NCI-H2196 (cell line): ENCODE data around the gene POC1B.

Experiments
- DNase-seq: peaks from one replicate; lab custom pipeline; 2025; ENCODE audit not compliant: unreplicated experiment; lab: John Stamatoyannopoulos, UW

Gene POC1B

DNA sequence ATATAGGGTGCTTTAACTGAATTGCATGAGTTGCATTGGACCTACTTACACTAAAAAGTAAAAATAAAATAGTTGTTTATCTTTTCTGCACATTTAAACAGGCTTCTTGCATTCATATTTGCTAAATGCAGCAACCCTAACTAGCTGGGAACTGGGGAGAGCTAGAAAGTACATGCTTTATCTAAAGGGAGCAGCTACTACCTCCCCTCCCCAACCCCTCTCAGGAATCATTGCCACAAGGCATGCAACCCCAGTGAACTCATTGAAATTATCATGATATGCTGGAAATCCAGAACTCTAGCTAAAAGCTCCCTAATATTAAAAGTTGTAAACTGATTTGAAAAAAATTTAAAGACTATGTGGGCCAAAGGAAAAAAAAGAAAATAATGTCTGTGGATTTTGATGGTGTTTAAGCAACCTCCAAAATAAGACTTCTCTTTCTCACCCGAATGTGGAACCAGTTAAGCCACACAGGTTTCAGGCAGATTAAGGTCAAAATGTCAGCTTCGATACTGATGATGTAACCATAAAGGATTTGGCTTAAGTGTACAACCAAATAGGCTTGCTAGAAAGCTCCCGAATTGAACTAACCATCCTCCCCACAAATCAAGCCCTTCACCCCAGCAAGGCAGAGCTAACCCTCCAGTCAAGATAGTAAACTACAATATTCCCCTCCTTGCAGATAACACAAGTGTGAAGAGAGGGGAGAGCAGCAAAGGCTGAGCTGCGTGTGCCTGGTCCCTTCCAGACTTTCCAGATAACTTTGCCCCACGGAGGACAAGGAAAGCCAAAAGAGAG, 13.8 kb upstream of the POC1B start:
- no peak for DNase-seq

DNA sequence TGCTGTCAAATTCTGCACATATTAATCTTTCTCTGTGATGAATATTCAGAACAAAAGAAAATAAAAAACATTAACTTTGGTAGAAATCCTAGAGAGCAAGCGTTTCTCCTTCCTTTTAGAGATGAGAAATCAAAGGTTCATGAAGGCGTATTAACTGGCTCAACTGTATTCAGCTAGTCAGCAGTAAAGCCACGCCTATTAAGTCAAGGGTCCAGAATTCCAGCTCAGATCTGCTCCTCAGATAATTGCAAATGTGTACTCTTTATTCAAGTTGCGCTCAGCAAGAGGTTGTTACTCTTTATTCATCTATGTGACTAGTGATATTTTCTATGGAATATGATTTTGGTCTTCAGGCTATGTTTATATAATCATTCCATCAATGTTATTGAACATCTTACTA, 13.1 kb upstream of the POC1B start:
- no peak for DNase-seq

DNA sequence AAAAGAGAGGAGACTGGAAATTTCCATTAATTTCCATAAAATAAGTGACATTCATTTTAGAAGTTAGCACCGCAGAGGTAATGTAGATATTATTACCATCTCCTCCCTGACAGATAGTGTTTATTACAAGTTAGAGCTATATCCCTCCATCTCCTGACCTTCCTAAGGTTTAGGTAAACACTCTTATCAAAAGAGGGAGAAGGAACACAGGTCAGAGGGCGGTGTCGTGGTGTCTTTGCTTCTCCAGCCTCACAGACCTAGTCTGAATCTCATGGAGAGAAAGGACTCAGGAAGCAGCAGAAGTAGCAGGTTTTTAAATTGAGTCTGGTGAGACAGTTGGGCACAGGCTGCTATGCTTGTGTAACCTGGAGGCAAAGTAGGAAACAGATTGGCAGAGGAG, 11.5 kb upstream of the POC1B start:
- no peak for DNase-seq

DNA sequence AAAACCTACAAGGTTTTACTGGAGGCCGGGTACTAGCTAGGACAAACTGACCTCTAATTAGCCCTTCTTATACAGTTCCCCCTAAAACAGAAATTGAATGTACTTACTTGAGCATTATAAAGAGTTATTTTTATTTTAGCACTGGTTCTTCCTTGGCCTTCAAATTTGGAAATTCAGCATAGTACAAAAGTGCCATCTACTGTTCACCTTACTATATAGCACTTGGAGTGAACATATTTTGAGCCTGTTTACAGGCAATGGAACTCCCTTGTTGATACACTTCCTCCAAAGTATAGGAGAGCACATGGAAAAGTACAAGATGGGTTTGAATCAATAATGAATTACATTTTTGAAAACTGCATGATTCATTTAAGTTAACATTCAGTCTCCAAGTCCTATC, 3.9 kb upstream of the POC1B start:
- peak; percentile 58 for DNase-seq

DNA sequence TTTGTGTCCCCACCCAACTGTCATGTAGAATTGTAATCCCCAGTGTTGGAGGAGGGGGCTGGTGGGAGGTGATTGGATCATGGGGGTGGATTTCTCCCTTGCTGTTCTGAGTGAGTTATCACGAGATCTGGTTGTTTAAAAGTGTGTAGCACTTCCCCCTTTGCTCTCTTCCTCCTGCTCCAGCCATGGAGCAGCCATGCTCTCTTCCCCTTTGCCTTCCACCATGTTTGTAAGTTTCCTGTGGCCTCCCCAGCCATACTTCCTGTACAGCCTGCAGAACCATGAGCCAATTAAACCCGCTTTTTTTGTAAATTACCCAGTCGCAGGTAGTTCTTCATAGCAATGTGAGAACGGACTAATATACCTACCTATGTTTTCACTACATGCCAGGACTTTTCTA, 2.6 kb upstream of the POC1B start:
- no peak for DNase-seq

DNA sequence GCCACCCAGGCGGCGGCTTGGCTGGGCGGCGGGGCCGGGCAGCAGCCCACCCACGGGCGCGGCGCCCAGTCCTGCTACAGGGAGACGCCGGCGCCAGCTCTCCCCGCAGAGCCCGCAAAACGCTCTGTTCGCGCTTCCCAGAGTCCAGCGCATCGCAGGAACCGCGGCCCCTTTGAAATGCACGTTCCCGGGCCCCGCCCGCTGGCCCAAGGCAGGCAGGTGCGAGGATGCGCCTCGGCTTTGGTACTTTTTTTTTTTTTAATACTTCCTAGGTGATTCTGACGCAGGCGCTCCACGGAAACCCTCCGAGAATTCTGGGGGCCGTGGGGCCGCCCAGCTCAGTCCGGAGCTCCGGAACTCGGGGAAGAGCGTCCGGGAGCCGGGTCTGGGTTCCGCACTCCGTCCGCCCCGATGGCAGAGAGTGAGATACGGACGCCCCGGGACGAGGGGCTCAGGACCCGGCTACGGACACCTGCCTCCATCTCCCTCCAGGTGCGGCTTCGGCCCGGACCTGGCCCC, 483 bp downstream of the POC1B start:
- peak; percentile 44 for DNase-seq

DNA sequence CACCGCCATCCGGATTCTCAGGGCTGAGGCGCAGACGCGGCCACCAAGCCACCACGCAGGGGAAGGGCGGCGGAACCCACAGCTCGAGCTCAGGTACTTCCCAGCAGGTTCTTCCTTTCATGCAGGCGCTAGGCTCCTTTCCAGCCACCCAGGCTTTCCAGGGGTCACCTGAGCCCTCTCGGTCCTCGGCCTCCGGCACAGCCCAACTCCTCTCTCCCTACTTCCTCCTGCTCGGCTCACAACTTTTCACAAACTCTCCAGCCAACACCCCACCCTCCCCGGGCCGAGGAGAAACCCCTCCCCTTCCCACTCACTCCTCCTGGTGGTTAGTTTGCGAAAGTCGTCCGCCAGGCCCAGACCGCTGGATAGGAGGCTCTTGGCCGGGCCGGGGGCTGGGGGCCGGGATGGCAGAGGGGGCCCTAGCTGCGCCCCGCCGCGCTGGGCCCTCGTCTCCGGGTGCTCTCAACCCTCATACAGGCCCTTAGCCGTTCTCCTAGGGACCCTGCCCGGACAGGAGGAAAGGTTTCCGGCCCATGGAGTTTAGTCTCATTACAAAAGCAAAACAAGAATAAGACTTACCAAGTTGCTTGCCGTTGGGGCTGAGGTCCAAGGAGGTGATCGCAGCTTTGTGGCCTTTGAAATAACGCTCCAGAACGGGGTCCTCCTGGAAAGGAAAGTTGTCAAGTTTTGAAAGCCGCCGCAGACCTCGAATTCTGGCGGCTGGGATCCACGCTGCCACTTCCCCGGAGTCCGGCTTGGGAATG, 1.1 kb downstream of the POC1B start, which contains the start of gene GALNT4:
GALNT4 (minus strand) TSS at position 256 of the 764 bp plus-strand sequence; CDS start at position 9, 247 bp downstream.
- DNase-seq, result peak; percentile 77

DNA sequence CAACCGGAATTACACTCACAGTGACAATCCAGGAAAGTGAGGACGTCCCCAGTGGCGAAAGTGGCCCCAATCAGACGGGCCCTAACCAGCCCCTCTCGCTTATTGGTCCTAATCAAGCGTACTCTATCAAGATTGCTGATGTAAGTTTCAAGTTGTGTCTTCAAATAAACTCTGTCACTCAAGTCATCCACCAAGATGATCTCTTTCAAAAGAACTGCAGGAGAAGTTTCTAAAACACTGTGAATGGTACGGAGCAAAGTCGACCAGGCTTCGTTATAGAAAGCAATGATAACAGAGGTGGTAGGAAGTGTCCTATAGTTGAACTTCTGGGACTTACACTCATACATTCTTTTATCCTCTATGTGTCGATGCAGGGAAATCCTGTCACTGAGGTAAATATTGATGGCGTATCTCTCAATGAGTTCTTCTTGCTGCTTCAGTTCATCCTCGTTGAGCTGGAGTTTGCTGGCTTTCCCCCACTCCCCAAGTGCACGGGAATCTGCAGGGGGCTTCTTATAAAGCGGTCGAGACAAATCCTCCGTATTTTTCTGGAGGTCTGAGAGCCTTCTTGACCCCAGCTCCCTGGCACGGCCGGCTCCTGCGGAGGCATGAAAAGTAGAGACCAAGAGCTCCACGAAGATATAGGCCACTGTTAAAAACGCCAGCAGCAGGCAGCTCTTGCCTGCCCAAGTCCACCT, 1.9 kb downstream of the POC1B start:
- DNase-seq, result no peak

DNA sequence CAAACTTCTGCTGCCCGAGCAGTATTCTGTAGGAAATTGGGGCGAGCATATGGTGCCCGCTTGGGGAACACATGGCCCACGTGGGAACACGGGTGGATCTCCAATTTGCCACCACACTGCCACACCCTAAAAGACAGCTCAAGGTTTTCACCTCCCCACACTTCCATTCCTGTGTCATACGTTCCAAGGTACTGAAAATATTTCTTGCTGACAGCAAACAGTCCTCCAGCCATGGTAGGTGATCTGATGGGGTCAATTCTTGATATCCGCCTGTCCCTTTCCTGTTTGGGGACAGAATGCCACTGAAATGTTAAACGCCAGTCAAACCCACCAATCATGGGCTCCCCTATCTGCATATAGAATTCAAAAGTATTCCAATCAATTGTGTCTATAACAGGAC, 2.5 kb downstream of the POC1B start:
- no peak for DNase-seq

DNA sequence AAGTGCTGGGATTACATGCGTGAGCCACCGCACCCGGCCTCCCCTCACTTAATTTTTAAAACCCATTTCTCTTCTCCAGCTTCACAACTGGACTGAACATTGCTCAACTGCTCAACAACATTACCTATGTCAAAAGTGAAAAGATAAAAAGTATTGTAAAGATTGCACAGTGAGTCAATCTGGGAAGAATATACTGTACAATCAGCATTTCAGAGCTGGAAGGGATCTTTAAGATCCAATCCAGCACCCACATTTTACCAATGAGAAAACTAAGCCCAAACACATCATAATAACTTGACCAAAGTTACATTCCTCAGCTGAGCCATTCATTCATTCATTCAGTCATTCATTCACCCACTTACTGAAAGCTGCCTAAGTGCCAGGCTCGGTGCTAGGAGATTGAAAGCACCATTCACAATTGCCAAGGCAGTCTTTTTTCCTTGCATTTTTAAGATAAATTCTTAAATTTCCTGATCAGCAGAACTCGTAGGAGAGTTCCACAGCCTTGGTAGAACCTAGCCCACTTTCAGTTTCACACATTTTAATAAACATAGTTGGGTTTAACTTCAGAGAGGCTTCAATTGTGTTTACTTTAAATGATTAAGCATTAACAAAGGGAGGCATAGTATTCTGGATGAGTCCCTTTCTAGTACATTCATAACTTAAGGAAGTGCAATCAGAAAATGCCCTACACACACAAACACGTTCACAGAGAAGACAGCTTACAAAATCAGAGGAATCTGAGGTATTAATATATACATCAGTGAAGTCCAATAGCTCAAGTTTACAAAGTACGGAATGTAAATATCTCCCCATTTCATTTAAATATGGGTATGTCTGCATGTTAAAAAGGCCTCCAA, 4.3 kb downstream of the POC1B start:
- DNase-seq, result no peak

DNA sequence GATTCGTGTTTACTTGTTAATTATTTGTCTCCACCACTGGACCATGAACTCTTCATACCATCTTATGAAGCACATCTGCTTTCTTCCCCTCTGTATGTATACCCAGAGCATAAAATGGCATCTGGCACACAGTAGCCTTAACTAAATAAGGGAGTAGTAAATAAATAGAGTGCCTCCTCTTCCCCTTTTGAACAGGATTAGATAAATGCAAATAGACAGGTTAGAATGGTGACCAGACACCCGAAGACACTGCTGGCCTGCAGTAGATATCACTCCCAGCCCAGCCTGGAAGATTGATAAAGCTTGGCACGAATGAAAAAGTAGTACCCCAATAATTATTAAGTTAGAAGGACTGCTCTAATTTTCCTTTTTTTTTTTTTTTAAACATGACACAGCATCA, 8.1 kb downstream of the POC1B start:
- DNase-seq, result no peak

DNA sequence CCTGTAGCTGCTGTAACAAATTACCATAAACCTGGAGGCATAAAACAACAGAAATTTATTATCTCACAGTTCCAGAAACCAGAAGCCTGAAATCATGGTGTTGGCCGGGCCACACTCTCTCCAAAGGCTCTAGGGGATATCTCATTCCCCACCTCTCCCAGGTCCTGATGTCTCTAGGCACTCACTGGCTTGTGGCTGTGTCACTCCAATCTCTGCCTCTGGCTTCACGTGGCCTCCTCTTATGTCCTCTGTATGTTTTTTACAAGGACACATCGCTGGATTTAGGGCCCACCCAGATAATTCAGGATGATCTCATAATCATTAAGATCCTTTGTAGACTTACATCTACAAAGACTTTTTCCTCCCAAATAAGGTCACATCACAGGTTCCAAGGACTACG, 9.2 kb downstream of the POC1B start:
- no peak for DNase-seq

DNA sequence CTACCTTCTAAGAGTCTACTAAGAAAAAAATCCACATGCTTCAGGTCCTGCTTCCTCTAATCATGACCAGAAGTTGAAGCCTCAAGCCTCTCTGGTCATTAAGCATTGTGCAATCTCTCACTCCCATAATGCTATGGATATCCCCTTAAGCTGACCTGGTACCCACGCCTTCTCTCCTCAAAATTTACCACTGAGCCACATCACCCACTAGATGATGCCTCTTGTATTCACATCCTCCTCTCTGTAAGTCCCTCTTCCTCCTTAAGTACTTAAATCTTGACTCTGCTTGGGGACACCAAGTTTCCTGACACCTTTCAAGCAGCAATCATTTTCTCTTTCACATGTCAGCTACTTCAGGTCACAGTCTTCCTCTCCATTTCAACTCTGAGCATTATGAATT, 11.1 kb downstream of the POC1B start:
- no peak for DNase-seq

DNA sequence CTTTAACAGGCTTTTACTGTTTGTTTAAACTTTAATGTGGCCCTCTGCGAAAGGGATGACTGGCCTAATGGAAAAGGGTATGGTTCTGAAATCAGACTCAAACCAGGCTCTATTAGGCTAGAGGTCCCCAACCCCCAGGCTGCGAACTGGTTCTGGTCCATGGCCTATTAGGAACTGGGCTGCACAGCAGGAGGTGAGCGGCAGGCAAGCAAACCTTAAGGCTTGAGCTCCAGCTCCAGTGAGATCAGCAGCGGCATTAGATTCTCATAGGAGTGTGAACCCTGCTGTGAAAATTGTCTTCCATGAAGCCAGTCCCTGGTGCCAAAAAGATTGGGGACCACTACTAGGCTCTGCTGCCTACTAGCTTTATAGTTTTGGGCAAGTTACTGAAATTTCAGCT, 12.3 kb downstream of the POC1B start:
- no peak for DNase-seq

DNA sequence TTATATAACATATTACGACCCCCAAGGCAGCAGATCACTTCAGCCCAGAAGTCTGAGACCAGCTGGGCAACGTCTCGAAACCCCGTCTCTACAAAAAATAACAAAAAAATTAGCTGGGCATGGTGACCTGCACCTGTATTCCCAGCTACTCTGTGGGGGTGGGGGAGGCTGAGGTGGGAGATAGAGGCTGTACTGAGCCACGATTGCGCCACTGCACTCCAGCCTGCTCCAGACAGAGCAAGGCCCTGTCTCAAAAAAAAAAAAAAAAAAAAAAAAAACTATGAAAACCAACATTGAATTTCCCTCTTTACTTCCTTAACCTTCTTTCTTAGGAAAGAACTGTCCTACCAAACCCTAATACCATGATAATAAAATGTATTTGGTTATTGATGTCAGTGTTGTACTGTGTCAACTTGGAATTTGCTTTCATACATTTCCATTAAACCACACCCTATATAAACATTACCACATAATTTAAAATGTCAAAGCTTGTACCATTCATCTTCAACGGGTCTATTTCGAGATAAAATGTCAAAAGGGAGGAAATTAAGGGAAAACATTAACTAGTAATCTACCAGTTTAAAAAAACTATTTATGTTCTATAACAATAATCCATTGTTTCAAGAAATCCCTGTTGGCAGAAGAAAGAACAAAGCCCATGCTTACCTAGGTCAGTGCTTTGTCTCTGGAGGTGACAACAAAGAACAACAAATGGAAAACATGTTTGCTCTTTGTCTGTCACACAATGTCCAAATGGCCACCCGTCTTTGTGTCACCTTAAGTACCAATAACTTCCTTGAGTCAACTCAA, 18.6 kb downstream of the POC1B start:
- DNase-seq, result no peak

DNA sequence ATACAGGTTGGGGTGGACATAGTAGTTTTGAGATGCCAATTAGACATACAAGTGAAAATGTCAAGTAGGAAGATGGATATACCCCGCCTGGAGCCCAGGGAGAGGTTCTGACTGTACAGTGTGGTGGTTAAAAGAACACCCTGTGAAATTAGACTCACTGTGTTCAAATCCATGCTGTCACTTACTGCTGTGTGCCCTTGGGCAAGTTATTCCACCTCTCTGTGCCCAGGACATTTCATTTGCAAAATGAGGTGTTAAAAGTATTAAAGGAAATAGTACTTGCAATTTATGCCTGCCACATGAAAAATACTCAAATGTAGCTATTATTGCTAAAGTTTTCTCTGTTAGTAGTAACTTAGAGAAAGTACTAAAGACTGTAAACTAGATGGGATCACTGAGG, 19.8 kb downstream of the POC1B start:
- no peak for DNase-seq

DNA sequence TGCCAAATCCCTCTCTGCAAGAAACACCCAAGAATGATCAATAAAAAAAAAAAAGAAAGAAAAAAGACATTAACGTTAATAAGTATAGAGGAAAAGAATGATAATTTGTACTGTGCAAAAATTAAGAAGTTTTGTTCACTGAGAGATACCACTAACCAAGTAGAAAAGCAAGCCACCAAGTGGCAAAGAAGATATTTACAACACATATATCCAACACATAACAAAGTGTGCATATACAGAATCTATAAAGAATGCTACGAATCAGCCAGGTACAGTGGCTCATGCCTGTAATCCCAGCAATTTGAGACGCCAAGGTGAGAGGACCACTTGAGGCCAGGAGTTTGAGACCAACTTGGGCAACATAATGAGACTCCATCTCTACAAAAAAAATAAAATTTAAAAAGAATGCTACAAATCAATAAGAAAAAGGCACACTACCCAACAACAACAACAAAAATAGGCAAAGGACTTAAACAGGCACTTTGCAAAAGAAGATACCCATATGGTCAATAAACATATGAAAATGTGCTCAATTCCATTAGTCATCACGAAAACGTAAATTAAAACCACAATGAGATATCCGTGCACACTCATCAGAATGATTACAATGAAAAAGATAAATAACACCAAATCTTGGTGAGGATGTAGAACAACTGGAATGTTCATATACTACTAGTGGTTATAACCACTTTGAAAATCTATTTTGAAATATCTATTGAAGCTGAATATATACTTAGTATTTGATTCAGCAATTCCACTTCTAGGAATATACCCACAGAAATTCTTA, 21.1 kb downstream of the POC1B start:
- no peak for DNase-seq

DNA sequence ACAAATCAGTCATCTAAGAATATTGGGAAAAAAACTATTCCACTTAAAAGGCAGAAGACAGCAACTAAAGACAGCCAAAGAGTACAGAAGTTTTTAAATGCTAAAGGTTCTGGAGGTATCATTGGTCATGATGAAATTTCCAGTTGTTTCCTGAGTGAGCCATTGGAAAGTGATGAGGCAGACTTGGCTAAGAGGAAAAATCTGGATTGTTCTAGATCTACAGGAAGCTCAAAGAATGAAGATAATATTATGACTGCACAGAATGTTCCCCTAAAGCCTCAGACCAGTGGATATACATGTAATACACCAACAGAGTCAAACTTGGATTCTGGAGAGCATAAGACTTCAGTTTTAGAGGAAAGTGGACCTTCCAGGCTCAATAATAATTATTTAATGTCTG, 24.1 kb downstream of the POC1B start:
- DNase-seq, result no peak

DNA sequence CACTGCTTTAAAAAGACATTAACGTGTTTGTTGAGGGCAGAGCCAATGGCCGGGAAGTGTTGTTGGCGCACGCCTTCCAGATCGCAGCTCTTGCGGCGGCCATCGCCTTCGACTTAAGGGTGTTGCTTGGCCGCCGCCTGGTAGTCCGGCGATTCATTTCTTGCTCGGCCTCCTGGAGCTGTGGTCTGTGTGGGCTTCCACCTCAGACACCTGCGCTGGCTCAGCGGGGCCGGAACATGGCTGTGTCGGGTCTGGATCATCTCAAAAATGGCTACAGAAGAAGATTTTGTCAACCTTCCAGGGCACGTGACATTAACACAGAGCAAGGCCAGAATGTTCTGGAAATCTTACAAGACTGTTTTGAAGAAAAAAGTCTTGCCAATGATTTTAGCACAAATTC, 26.0 kb downstream of the POC1B start:
- no peak for DNase-seq
